ENCODE measurements around the gene ADAMTSL4.

The ADAMTSL4 gene

DNA sequence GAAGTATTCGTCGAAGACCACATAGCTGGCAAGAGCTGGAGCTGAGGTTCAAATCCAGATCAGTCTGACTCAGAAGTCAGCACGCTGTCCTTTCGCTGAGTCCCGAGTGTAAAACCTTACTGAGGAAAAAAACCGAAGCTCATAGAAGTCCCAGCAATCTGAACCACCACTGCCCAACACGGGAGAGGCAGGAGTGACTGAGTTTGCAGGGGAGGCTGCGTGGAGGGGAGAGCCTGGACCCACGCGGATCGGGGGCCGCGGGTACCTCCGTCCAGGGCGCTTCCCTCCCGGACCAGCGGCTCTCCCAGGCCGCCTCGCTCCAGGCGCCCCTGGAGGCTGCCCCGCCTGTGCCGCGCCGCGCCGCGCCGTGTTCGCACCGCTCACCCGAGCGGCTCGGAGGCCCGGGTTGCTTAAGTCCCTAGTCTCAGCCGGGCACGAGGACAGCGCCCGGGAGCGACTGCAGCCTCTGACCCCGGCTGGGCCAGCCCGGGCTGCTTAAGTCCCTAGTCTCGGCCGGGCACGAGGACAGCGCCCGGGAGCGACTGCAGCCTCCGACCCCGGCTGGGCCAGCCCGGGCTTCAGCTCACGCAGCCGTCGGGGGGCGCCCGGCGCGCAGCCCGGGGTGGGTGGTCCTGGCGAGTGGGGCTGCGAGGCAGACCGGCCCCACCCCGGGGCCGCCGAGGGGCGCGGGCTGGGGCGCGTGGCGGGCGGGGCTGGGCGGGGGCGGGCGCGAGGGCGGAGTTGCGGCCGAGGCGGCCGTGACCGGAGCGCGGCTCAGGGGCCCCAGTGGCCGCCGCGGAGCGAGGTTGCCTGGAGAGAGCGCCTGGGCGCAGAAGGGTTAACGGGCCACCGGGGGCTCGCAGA, at the start of gene ADAMTSL4:
Gene ADAMTSL4, plus strand, starts transcription at position 777 of the 864 bp plus-strand sequence. CDS start 2,881 bp downstream, outside the sequence.
- no peaks in the 10 kb centered on the region for H3K9me3 Mint-ChIP-seq
- no peak within 1 kb of the TSS for H3K27ac Mint-ChIP-seq
- no peaks in the 10 kb centered on the region for H3K36me3 Mint-ChIP-seq (ENCODE audit: low read depth)
- peaks cover 36% of the 10 kb centered on the region for H3K27me3 Mint-ChIP-seq
- H3K4me3 Mint-ChIP-seq, result peak within 1 kb of the TSS; percentile 79
- H3K4me1 Mint-ChIP-seq (ENCODE audit: low read depth), result peaks cover 33% of the 10 kb centered on the region

DNA sequence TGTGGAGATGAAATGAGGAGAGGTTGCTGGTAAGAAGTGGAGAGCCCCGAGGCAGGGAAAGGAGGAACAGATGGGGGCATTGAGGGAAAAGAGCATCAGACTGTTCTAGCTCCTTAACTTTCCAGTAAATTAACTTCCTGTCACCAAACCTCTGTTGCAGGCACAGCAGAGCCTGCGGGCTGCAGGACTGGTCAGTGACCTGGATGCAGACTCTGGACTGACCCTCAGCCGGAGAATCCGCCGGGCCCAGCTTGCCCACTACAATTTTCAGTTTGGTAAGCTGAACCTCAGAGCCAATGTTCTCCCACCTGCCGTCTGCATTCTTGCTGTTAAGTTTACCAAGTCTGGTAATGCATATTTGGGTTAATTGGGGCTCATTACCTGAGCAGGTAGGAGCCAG, 43.8 kb upstream of the ADAMTSL4 start:
- no peak overlapping the region for H3K4me3 Mint-ChIP-seq
- H3K36me3 Mint-ChIP-seq (ENCODE audit: low read depth), result peaks cover 37% of the 10 kb centered on the region
- no peaks in the 10 kb centered on the region for H3K4me1 Mint-ChIP-seq (ENCODE audit: low read depth)
- no peaks in the 10 kb centered on the region for H3K9me3 Mint-ChIP-seq
- no peak overlapping the region for H3K27ac Mint-ChIP-seq
- H3K27me3 Mint-ChIP-seq, result no peaks in the 10 kb centered on the region

DNA sequence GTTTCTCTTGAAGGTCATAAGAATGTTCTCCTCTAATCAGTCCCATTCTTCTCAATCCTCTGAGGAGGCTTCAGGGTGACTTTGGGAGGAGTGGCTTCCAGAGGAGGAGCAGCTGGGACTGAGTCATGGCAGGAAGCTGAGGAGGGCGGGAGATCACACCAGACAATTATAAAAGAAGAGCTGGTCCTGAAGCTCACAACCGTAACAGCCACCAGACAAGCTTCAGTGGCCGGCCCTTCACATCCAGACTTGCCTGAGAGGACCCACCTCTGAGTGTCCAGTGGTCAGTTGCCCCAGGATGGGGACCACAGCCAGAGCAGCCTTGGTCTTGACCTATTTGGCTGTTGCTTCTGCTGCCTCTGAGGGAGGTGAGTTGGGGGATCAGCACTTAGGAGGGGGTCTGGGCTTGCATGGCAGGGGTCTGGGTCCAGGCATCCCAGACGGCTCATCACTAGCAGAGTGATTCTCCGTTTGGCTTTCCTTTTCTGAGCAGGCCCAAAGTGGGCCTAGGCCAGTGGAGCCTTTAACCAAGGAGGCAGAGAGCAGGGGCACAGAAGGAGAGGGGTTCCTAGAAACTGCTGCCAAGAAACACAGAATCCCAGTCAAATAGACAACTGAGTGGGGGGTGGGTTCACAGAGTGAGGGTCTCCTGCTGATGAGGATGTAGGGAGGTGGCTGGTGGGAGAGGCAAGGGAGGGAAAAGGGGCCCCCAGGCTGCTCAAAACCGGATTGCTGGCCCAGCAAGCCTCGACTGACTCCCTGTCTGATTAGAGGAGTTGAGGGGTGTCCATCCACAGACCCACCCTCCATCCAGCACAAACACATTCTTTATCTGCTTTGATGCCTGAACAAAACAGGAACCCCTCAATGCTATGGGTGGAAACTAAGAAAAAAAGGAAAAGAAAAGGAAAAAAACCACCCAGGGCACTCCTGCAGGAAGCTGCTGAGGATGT, 41.0 kb upstream of the ADAMTSL4 start, which contains the start of gene ECM1:
Gene ECM1, plus strand, starts transcription at position 198 of the 953 bp plus-strand sequence. Its CDS starts 101 bp downstream, at position 299.
- Mint-ChIP-seq H3K27me3 (no peaks in the 10 kb centered on the region), H3K4me1 (ENCODE audit: low read depth) (no peaks in the 10 kb centered on the region), H3K9me3 (no peaks in the 10 kb centered on the region), H3K27ac (no peak within 1 kb of the TSS), H3K36me3 (ENCODE audit: low read depth) (peaks cover 28% of the 10 kb centered on the region), H3K4me3 (no peak within 1 kb of the TSS)

DNA sequence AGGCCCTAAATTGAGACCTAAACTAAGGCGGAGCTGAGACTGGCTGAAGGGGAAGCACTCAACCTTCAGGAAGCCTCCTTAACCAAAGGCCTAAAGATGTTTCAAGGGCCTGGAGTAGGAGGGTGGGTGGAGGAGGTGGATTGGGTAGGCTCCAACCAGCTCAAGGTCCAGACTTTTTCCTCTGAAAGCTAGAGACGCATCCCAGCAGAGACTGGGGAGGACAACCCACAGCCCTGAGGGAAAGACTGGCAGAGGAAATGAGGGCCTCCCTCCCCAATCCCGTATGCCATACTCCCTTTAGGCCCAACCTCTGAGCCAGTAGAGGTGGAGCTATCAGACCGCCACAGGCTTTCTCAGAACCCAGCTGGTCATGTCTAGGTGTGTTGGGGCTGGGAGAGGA, 40.2 kb upstream of the ADAMTSL4 start:
- no peak overlapping the region for H3K27ac Mint-ChIP-seq
- H3K9me3 Mint-ChIP-seq, result no peaks in the 10 kb centered on the region
- H3K4me3 Mint-ChIP-seq, result no peak overlapping the region
- H3K4me1 Mint-ChIP-seq (ENCODE audit: low read depth), result no peaks in the 10 kb centered on the region
- H3K27me3 Mint-ChIP-seq, result no peaks in the 10 kb centered on the region
- H3K36me3 Mint-ChIP-seq (ENCODE audit: low read depth), result peaks cover 23% of the 10 kb centered on the region

GRCh38 chr1:150511551-150511950, 37.7 kb upstream of the ADAMTSL4 start:
- Mint-ChIP-seq H3K27me3 (no peaks in the 10 kb centered on the region), H3K36me3 (ENCODE audit: low read depth) (peaks cover 5% of the 10 kb centered on the region), H3K4me1 (ENCODE audit: low read depth) (peaks cover 6% of the 10 kb centered on the region), H3K4me3 (no peak overlapping the region), H3K9me3 (no peaks in the 10 kb centered on the region), H3K27ac (no peak overlapping the region)

DNA sequence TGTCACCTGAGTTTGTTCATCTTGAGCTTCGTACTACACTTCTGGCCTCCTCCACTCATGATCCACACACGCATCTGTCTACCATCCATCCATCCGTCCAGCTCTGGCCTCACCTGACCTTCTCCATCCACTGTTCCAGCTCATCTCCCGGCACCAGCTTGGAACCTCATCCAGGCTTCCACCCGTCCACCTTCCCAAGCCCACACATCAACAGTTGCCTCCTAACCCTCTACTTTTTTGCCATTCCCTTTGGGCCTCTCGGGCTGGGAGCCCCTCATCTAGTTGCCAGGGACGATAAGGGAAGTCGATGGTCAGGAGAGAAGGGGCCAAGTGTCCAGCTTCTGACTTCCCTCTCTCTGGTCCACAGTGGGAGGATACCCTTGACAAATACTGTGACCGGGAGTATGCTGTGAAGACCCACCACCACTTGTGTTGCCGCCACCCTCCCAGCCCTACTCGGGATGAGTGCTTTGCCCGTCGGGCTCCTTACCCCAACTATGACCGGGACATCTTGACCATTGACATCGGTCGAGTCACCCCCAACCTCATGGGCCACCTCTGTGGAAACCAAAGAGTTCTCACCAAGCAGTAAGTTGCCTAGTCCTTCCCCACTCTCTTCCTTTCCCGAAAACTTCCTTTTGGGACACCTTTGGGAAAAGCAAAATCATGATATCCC, 37.1 kb upstream of the ADAMTSL4 start:
- H3K4me3 Mint-ChIP-seq, result no peak overlapping the region
- peaks cover 11% of the 10 kb centered on the region for H3K4me1 Mint-ChIP-seq (ENCODE audit: low read depth)
- no peak overlapping the region for H3K27ac Mint-ChIP-seq

DNA sequence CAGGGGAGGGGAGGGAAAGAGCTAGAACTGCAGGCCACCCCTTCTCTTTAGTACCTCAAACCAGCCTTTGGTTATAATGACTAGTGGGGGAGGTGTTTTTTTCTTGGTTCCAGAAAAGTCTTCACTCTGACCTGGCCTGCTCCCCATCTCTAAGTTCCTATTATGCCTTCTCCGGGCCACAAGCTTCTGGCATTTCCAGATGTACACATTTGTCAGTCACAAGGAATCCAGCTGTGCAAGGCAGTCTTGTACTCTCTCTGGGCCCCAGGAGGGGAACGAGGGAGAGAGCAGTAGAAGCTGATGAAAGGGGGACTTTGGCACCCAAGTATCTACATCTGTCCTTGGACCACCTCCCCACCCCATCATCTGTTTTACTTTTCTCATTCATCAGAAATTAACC, 36.4 kb upstream of the ADAMTSL4 start:
- Mint-ChIP-seq H3K27ac (no peak overlapping the region), H3K9me3 (no peaks in the 10 kb centered on the region), H3K36me3 (ENCODE audit: low read depth) (no peaks in the 10 kb centered on the region), H3K4me3 (no peak overlapping the region), H3K4me1 (ENCODE audit: low read depth) (peaks cover 11% of the 10 kb centered on the region), H3K27me3 (no peaks in the 10 kb centered on the region)

More for the DNA sequence above, 37.1 kb upstream of the ADAMTSL4 start:
- Mint-ChIP-seq H3K9me3 (no peaks in the 10 kb centered on the region), H3K36me3 (ENCODE audit: low read depth) (peaks cover under 1% of the 10 kb centered on the region), H3K27me3 (no peaks in the 10 kb centered on the region)

DNA sequence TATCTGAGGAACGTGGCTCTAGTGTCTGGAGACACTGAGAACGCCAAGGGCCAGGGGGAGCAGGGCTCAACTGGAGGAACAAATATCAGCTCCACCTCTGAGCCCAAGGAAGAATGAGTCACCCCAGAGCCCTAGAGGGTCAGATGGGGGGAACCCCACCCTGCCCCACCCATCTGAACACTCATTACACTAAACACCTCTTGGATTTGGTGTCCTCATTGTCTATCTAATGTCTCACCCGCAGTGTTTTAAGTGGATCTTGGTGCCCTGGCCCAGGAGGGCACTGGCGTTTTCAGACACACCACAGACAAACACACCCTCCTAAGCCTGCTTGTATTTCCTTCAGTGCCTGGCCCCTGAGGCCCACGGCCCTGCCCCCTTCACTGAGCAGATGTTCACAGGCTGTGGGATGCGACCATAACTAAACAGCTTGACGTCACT, 35.8 kb upstream of the ADAMTSL4 start:
- Mint-ChIP-seq H3K9me3 (no peaks in the 10 kb centered on the region), H3K4me1 (ENCODE audit: low read depth) (peaks cover 11% of the 10 kb centered on the region), H3K27ac (no peak overlapping the region), H3K27me3 (no peaks in the 10 kb centered on the region), H3K36me3 (ENCODE audit: low read depth) (no peaks in the 10 kb centered on the region), H3K4me3 (no peak overlapping the region)

DNA sequence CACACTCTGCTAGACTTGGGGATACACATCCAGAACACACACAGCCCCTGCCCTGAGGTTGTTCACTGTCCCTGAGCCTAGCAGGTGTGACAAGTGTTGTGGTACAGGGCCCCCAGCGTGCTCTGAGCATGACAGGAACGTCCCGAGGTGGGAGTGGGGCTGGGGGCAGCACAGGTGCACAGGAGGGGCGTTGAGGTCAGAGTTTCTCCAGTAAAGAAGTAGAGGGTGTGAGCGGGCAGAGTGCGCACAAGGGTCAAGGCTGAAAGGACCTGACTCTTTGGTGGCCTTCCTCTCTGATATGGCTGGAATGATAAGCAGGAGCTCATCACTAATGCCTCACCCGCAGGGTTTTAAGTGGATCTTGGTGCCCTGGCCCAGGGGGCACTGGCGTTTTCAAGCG, 34.9 kb upstream of the ADAMTSL4 start:
- Mint-ChIP-seq H3K27ac (no peak overlapping the region), H3K4me3 (peak overlapping the region; percentile 91), H3K27me3 (no peaks in the 10 kb centered on the region)

DNA sequence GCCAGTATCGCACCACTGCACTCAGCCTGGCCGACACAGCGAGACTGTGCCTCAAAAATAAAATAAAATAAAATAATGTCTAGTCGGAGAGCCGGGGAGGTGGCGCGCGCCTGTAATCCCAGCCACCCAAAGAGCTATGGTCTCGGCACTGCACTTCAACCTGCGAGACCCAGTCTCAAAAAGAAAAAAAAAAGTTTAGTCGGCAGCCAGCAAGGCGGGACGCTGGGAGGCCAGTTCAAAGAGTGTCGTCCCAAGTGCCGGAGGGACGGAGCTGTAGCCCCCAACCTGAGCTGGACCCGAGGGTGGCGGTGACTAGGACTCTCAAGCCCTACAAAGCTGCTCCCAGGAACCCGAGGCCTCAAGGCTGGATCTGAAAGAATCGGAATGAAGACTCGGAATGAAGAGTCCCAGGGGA, 34.3 kb upstream of the ADAMTSL4 start:
- Mint-ChIP-seq H3K4me3 (peak overlapping the region; percentile 91), H3K27me3 (no peaks in the 10 kb centered on the region), H3K4me1 (ENCODE audit: low read depth) (peaks cover 11% of the 10 kb centered on the region), H3K36me3 (ENCODE audit: low read depth) (no peaks in the 10 kb centered on the region), H3K9me3 (no peaks in the 10 kb centered on the region), H3K27ac (no peak overlapping the region)

More for the DNA sequence above, 34.9 kb upstream of the ADAMTSL4 start:
- no peaks in the 10 kb centered on the region for H3K36me3 Mint-ChIP-seq (ENCODE audit: low read depth)
- peaks cover 11% of the 10 kb centered on the region for H3K4me1 Mint-ChIP-seq (ENCODE audit: low read depth)
- H3K9me3 Mint-ChIP-seq, result no peaks in the 10 kb centered on the region

DNA sequence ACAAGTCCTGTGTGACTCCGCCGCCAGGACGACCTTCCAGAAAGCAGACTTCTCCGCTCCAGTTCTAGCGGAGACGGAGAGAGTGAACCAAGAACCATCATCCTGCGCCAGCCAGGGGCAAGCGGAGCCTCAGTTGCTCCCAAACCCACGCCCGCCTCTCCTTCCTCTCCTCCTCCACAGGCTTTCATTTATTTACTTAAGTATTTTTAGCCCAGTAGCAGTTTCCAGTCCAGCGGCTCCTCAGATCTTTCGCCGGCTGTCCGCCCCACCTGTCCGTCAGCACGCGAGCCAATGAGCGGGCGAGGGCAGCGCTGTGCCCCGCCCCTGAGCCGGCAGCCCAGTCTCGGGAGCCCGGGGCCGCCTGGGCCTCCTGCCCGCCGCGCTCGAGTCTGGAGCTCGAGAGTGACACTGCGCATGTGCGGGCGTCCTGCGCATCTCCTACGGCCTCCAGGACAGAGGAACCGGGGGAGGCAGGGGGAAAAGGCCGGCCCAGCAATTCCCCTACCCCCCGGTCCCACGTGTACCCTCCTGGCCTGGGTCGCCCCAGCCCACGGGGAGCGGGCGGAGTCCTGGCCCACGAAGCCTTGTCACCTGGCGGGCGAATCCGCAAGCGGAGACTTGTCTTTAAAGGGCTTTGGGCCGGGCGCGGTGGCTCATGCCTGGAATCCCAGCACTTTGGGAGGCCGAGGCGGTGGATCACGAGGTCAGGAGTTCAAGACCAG, 33.7 kb upstream of the ADAMTSL4 start, which contains the start of gene FALEC:
Gene FALEC, plus strand, starts transcription at position 425 of the 722 bp plus-strand sequence.
- Mint-ChIP-seq H3K36me3 (ENCODE audit: low read depth) (no peaks in the 10 kb centered on the region), H3K4me1 (ENCODE audit: low read depth) (peaks cover 11% of the 10 kb centered on the region), H3K9me3 (no peaks in the 10 kb centered on the region), H3K27ac (peak within 1 kb of the TSS; percentile 59), H3K4me3 (peak within 1 kb of the TSS; percentile 91), H3K27me3 (no peaks in the 10 kb centered on the region)

- peak overlapping the region; percentile 57 for H3K27ac Mint-ChIP-seq
Measured at GRCh38 chr1:150516050-150516591, 33.1 kb upstream of the ADAMTSL4 start.

GRCh38 chr1:150516616-150517015, 32.6 kb upstream of the ADAMTSL4 start:
- Mint-ChIP-seq H3K36me3 (ENCODE audit: low read depth) (no peaks in the 10 kb centered on the region), H3K4me1 (ENCODE audit: low read depth) (peaks cover 11% of the 10 kb centered on the region), H3K27ac (no peak overlapping the region), H3K27me3 (no peaks in the 10 kb centered on the region), H3K9me3 (no peaks in the 10 kb centered on the region), H3K4me3 (peak overlapping the region; percentile 91)

More at GRCh38 chr1:150516050-150516591, 33.1 kb upstream of the ADAMTSL4 start:
- Mint-ChIP-seq H3K27me3 (no peaks in the 10 kb centered on the region), H3K9me3 (no peaks in the 10 kb centered on the region), H3K36me3 (ENCODE audit: low read depth) (no peaks in the 10 kb centered on the region), H3K4me3 (peak overlapping the region; percentile 91), H3K4me1 (ENCODE audit: low read depth) (peaks cover 11% of the 10 kb centered on the region)
